Cerebellar cortex (tissue), 1 donor: Measurements from ENCODE around the gene BPGM.

Source experiments
- DNase-seq: peaks from one replicate; pipeline ENCODE4 v3.0.0-alpha.2; 2015; ENCODE audit warnings: low spot score

The BPGM gene

GRCh38 chr7:134720091-134720935 is 73.7 kb downstream of the BPGM start:
- DNase-seq: no peak

DNA sequence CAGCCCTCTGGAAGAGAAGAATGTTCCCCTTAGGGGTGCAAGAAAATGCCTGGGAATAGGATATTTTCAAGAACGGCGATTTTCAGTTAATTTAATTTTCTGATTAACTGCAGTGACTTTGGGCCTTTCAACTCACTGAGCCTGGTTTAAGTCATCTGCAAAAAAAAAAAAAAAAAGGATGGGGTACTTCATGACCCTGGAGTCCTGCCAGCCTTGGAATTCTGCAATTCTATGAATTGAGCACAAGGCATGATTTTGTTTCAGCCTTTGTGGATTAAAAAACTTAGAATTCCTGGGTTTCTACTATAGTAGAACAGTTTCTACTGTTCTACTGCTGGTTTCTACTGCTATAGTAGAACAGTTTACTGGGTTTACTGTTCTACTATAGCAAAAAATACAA is 74.5 kb downstream of the BPGM start:
- DNase-seq: no peak

DNA sequence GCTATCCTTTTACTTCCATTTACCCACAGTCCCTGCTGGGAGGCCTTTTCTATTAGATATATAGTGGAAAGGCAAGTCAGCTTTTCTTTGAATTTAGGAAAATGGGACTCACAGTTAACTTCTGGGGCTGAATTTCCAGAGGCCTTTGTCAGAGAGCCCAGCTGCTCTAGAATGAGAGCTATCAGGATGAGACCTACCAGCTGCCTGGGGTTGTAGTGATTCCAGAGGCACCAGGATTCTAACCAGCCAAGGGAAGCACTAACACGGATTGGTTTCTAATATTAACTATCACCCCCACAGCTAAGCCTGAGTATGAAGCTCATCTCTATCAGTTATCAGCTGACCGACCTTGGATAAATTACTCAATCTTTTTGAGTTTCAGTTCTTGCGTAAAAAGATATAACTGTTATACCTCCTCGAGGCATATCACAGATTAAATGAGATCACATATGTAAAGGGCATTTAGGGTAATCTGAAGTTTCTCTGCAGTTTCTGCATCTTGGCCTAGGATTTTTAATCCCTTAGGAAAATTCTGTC is 76.2 kb downstream of the BPGM start:
- DNase-seq: no peak

- no peak for DNase-seq
These were observed 77.2 kb downstream of the BPGM start for GRCh38 chr7:134723892-134724291.

DNA sequence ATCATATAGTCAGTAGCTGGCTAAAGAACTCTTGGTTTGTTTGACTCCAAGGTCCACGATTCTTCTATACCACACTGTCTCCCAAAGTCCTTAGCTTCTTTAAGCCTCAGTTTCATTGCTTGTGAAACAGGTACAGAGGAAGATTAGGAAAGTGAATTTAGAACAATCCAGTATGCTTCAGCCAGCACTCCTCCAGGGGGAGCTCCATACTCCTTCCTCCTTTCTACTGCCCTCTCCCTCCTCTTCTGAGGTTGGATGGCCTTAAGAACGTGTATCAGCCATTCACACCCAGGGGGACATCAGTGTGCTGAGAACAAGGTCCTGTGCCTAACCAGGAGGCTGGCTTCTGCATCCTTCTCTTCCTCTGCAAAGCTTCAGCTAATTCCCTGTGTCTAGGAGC is 78.0 kb downstream of the BPGM start:
- DNase-seq: no peak

DNA sequence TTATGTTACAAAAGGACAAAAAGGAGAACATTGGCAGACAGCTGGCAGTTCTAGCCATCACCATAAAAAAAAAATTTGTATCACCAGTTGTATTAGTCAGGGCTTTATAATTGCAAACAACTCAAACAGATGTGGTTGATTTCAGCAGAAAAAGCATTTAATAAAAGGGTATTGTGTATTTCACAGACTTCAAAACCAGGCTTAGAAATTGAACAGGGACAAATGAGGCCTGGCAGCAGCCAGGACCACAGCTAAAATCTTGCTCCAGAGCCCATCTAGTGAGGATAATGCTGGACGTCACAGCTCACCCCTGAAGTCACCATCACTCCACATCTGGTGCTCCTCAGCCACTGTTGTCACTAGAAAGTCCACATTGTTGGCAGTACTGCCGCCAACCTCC is 79.9 kb downstream of the BPGM start:
- no peak for DNase-seq

GRCh38 chr7:134727711-134728110 is 81.1 kb downstream of the BPGM start:
- no peak for DNase-seq
